AG04450 (cell line): Measurements from ENCODE around the gene DNAH3. TPM values are rescaled to one million over a fixed set of nuclear protein-coding genes. Genes with fewer than 3 reads are reported as not detected.
A peak's percentile ranks its signal among the peaks of the same experiment; 100 is the strongest.

ENCODE experiments used
- CTCF ChIA-PET: fragments of 300-600, 350-600 bp; formaldehyde crosslinking; extraction: SDS; loops from one replicate; lab custom pipeline; 2022; ENCODE audit warnings: antibody characterized with exemption, inconsistent platforms; lab: Charles Lee
- POLR2A ChIA-PET: fragments of 350-600 bp; formaldehyde crosslinking; extraction: SDS; loops from one replicate; lab custom pipeline; 2021; ENCODE audit warnings: antibody characterized with exemption, inconsistent platforms; lab: Yijun Ruan, JAX
- DNase-seq: peaks from one replicate; pipeline ENCODE4 v3.0.0-alpha.2; 2011; ENCODE audit warnings: low read depth, low spot score
- H3K27ac ChIP-seq: one replicate; pipeline ENCODE4 v1.5.1; 2012; ENCODE audit warnings: low read depth, low read length, control low read depth
- H3K27me3 ChIP-seq: one replicate; pipeline ENCODE4 v1.6.0; 2012; ENCODE audit warnings: low read length; ENCODE audit not compliant: control insufficient read depth, insufficient read depth
- H3K4me3 ChIP-seq: 2 replicates; pipeline ENCODE4 v1.5.1; 2011; ENCODE audit warnings: mild to moderate bottlenecking, low read depth, low read length, control low read depth
- H3K9me3 ChIP-seq: 2 replicates; pipeline ENCODE4 v1.5.1; 2012; ENCODE audit warnings: low read length; ENCODE audit not compliant: control insufficient read depth, insufficient read depth
- CTCF ChIP-seq: IDR thresholded peaks from 2 replicates; pipeline ENCODE4 v1.5.1; 2011; ENCODE audit warnings: low read depth, low read length, control low read depth, inconsistent platforms
- polyA plus RNA-seq: library from polyadenylated mRNA; depleted of rRNA; stranded (reverse); fragments of >200 nt; gene quantifications from 2 replicates; pipeline ENCODE4 v1.2.3, GENCODE V29; 2011

DNAH3 gene
- polyA plus RNA-seq, 1 experiment, result not detected

GRCh38 chr16:21167929-21168602 is 17.4 kb upstream of the DNAH3 start:
- no peak overlapping the region for H3K4me3 ChIP-seq
- ChIA-PET POLR2A (interaction anchor here (1.2 to 1.4 kb wide), 2 partner anchors 9 to 20 kb away, joined by 5 to 6 read pairs; partner anchors contain the start of gene LDAF1), CTCF (interaction anchor here (0.7 to 3.7 kb wide), 5 partner anchors 11 to 317 kb away, joined by 3 to 22 read pairs (median 4); partner anchors contain the start of gene LDAF1)
- peak overlapping the region; percentile 39 for H3K27ac ChIP-seq
- H3K27me3 ChIP-seq, result no peaks in the 10 kb centered on the region
- H3K9me3 ChIP-seq, result no peaks in the 10 kb centered on the region
- TF ChIP-seq CTCF, result no peak
- DNase-seq, result no peak

DNA sequence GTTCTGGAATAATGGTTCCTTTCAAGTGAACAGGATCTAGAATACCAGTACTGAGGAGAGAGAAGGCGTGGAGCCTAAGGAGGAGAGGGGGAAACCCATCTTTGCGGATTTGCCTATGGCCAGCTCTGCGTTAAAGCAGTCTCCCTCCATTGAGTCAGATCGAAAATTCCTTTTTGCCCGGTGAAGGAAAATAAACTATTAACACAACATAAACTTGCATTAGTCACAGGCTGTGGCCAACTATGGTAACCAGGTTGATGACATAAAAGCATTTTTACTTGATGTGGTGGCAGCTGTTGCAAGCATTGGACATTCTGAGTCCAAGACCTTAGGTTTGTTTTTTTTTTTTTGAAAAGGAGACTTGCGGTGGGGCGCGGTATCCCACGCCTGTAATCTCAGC is 16.7 kb upstream of the DNAH3 start:
- Histone ChIP-seq H3K4me3 (no peak overlapping the region), H3K9me3 (no peaks in the 10 kb centered on the region), H3K27ac (peak overlapping the region; percentile 81), H3K27me3 (no peaks in the 10 kb centered on the region)
- no peak for TF ChIP-seq CTCF
- peak; percentile 90 for DNase-seq
- POLR2A ChIA-PET, result interaction anchor here (1.2 to 1.4 kb wide), 2 partner anchors 9 to 21 kb away, joined by 5 to 6 read pairs; partner anchors contain the start of gene LDAF1
- CTCF ChIA-PET, result interaction anchor here (0.7 to 3.7 kb wide), 4 partner anchors 10 to 317 kb away, joined by 3 to 22 read pairs (median 4); partner anchors contain the start of gene LDAF1

GRCh38 chr16:21166561-21166961 is 15.9 kb upstream of the DNAH3 start:
- no peaks in the 10 kb centered on the region for H3K27me3 ChIP-seq
- peak overlapping the region; percentile 81 for H3K27ac ChIP-seq
- H3K4me3 ChIP-seq, result no peak overlapping the region
- no peak for DNase-seq
- no peak for TF ChIP-seq CTCF
- POLR2A ChIA-PET, result interaction anchor here (1.2 kb wide), 1 partner anchor 22 kb away, joined by 5 read pairs; no protein-coding TSS in a partner anchor
- CTCF ChIA-PET, result interaction anchor here (0.6 to 3.7 kb wide), 3 partner anchors 10 to 134 kb away, joined by 4 to 22 read pairs (median 4); partner anchors contain the start of gene LDAF1
- no peaks in the 10 kb centered on the region for H3K9me3 ChIP-seq

DNA sequence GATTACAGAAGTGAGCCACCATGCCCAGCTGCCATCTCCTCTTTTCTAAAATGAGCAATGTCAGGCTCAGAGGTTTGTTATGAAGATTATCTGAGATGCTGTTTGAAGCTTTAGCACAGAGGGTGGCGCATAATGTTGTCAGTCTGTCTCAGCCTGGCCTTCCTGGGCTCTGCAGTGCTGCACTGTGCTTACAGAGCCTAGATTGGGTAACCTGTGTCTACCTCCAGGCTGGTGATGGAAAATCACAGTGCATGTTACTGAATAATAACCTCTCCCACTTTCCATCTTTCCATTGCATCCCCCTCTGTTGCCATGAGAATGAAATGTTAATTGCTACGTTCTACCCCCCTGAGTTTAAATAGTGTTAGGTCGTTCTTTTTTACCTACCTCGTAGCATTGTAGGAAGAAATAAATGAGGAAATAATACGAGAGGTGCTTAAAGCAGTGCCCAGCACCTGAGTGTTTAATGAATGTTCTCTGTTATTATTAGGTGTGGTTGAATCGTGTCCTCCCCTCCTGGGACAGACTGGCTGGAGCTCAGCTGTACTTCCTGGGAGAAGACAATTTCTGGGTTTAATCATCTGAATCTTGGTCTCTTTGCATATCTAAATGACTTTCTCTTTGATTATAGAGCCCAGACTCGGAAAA is 14.0 kb upstream of the DNAH3 start:
- CTCF ChIA-PET, result no interaction called here
- no peak for TF ChIP-seq CTCF
- no peak for DNase-seq
- no peak overlapping the region for H3K4me3 ChIP-seq
- POLR2A ChIA-PET, result interaction anchor here (0.6 kb wide), 1 partner anchor 136 kb away, joined by 3 read pairs; no protein-coding TSS in a partner anchor
- no peaks in the 10 kb centered on the region for H3K27me3 ChIP-seq
- H3K27ac ChIP-seq, result no peak overlapping the region
- H3K9me3 ChIP-seq, result no peaks in the 10 kb centered on the region
